ENCODE measurements around the gene ETNK2. TPM values are rescaled to one million over a fixed set of nuclear protein-coding genes. Genes with fewer than 3 reads are reported as not detected.
A peak's percentile ranks its signal among the peaks of the same experiment; 100 is the strongest.

Gene ETNK2
- total RNA-seq, 1 experiment from 2014 or later, result 21.9 TPM

- H3K27ac Mint-ChIP-seq (ENCODE audit: unreplicated experiment), result no peak overlapping the region
- DNase-seq, result no peak
- Histone ChIP-seq H3K9me3 (no peaks in the 10 kb centered on the region), H3K4me1 (peaks cover 34% of the 10 kb centered on the region), H3K36me3 (ENCODE audit: control insufficient read depth, insufficient read depth, low read length) (no peaks in the 10 kb centered on the region; the same call in 1 of the 2 replicates), H3K27me3 (replicated peaks; ENCODE audit: control insufficient read depth, insufficient read depth, low read length) (no peaks in the 10 kb centered on the region), H3K4me3 (ENCODE audit: low read depth, low read length) (no peak overlapping the region)
- H3K9me3 Mint-ChIP-seq (ENCODE audit: unreplicated experiment), result no peaks in the 10 kb centered on the region
- no peak for TF ChIP-seq CTCF (IDR thresholded peaks at IDR 0.05; ENCODE audit: insufficient read depth in 1 of 2, low read depth in 1 of 2, low read length in 1 of 2, severe bottlenecking in 1 of 2, unreplicated experiment in 1 of 2)
- no TSS peak for BruUV-seq (replicated peaks)
- H3K4me1 Mint-ChIP-seq (ENCODE audit: low read depth, unreplicated experiment), result peaks cover 22% of the 10 kb centered on the region
- H3K36me3 Mint-ChIP-seq (ENCODE audit: insufficient read depth, unreplicated experiment), result no peaks in the 10 kb centered on the region
- no peak overlapping the region for H3K4me3 Mint-ChIP-seq (ENCODE audit: unreplicated experiment)
- intact Hi-C loops (cut with micrococcal nuclease; ENCODE audit: unreplicated experiment), result no loop called here
- CTCF ChIA-PET, result no interaction called here
- POLR2A ChIA-PET, result no interaction called here
- no peaks in the 10 kb centered on the region for H3K27me3 Mint-ChIP-seq (ENCODE audit: insufficient read depth, unreplicated experiment)
Observed at GRCh38 chr1:204146965-204147364, 4.9 kb downstream of the ETNK2 start.

- Histone ChIP-seq H3K4me3 (ENCODE audit: low read depth, low read length) (no peak overlapping the region), H3K9me3 (no peaks in the 10 kb centered on the region), H3K36me3 (ENCODE audit: control insufficient read depth, insufficient read depth, low read length) (no peaks in the 10 kb centered on the region; the same call in 1 of the 2 replicates), H3K4me1 (peaks cover 40% of the 10 kb centered on the region), H3K27me3 (replicated peaks; ENCODE audit: control insufficient read depth, insufficient read depth, low read length) (no peaks in the 10 kb centered on the region)
- ChIA-PET POLR2A (no interaction called here), CTCF (interaction anchor here (0.5 kb wide), 1 partner anchor 708 kb away, joined by 4 read pairs; no protein-coding TSS in a partner anchor)
- no peak for TF ChIP-seq CTCF (IDR thresholded peaks at IDR 0.05; ENCODE audit: insufficient read depth in 1 of 2, low read depth in 1 of 2, low read length in 1 of 2, severe bottlenecking in 1 of 2, unreplicated experiment in 1 of 2)
- intact Hi-C loops (cut with micrococcal nuclease; ENCODE audit: unreplicated experiment), result no loop called here
- DNase-seq, result no peak
- Mint-ChIP-seq H3K4me1 (ENCODE audit: low read depth, unreplicated experiment) (peaks cover 29% of the 10 kb centered on the region), H3K9me3 (ENCODE audit: unreplicated experiment) (no peaks in the 10 kb centered on the region), H3K27me3 (ENCODE audit: insufficient read depth, unreplicated experiment) (no peaks in the 10 kb centered on the region), H3K36me3 (ENCODE audit: insufficient read depth, unreplicated experiment) (no peaks in the 10 kb centered on the region), H3K27ac (ENCODE audit: unreplicated experiment) (no peak overlapping the region), H3K4me3 (ENCODE audit: unreplicated experiment) (no peak overlapping the region)
- no TSS peak for BruUV-seq (replicated peaks)
Observed at GRCh38 chr1:204146309-204146708, 5.5 kb downstream of the ETNK2 start.

DNA sequence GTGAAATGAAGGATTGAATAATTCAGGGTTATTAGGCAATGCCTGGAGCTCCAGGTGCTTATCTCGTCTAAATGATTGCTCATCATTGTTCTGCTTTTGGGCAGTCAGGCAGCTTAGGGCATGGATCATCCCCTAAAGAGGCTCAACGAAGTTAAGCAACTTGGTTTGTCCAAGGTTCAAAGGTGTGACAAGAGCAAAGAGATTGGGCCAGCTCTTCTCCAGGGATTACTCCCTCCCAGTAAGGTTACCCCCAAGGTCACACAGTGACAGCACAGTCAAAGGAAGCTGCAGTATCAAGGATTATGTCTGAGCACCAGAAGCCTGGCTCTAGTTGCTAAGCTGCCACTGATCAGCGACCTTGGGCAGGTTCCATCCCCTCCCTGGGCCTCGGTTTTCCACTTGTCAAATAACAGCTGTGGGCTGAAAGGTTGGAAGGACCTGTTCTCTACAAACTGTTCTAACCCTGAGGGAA, 6.8 kb downstream of the ETNK2 start:
- TF ChIP-seq CTCF (IDR thresholded peaks at IDR 0.05; ENCODE audit: insufficient read depth in 1 of 2, low read depth in 1 of 2, low read length in 1 of 2, severe bottlenecking in 1 of 2, unreplicated experiment in 1 of 2), result no peak
- Mint-ChIP-seq H3K27me3 (ENCODE audit: insufficient read depth, unreplicated experiment) (no peaks in the 10 kb centered on the region), H3K9me3 (ENCODE audit: unreplicated experiment) (no peaks in the 10 kb centered on the region), H3K36me3 (ENCODE audit: insufficient read depth, unreplicated experiment) (no peaks in the 10 kb centered on the region), H3K27ac (ENCODE audit: unreplicated experiment) (no peak overlapping the region), H3K4me3 (ENCODE audit: unreplicated experiment) (no peak overlapping the region), H3K4me1 (ENCODE audit: low read depth, unreplicated experiment) (peaks cover 29% of the 10 kb centered on the region)
- intact Hi-C loops (cut with micrococcal nuclease; ENCODE audit: unreplicated experiment), result no loop called here
- Histone ChIP-seq H3K4me1 (peaks cover 41% of the 10 kb centered on the region), H3K4me3 (ENCODE audit: low read depth, low read length) (no peak overlapping the region), H3K36me3 (ENCODE audit: control insufficient read depth, insufficient read depth, low read length) (no peaks in the 10 kb centered on the region; the same call in 1 of the 2 replicates), H3K27me3 (replicated peaks; ENCODE audit: control insufficient read depth, insufficient read depth, low read length) (no peaks in the 10 kb centered on the region), H3K9me3 (no peaks in the 10 kb centered on the region)
- ChIA-PET CTCF (interaction anchor here (0.7 to 1.1 kb wide), 5 partner anchors 16 to 256 kb away, joined by 3 to 7 read pairs (median 3); no protein-coding TSS in a partner anchor), POLR2A (interaction anchor here (1.2 kb wide), 1 partner anchor 16 kb away, joined by 5 read pairs; no protein-coding TSS in a partner anchor)
- BruUV-seq (replicated peaks), result no TSS peak
- DNase-seq, result peak; percentile 67
